ENCODE measurements around the gene MCF2. TPM values are rescaled to one million over a fixed set of nuclear protein-coding genes. Genes with fewer than 3 reads are reported as not detected.

Gene MCF2
- total RNA-seq = under 1 TPM; 0.32 to 0.55 TPM

- ChIA-PET CTCF (no interaction called here), POLR2A (no interaction called here)
- DNase-seq (no peak), ATAC-seq (no peak)
- Mint-ChIP-seq H3K4me3 (no peak within 1 kb of the TSS), H3K27me3 (ENCODE audit: low read depth) (no peaks in the 10 kb centered on the region), H3K36me3 (ENCODE audit: low read depth) (no peaks in the 10 kb centered on the region), H3K4me1 (ENCODE audit: low read depth) (no peaks in the 10 kb centered on the region), H3K9me3 (ENCODE audit: insufficient read depth) (no peaks in the 10 kb centered on the region), H3K27ac (no peak within 1 kb of the TSS)
These were observed at the start of gene MCF2 for GRCh38 chrX:139708067-139708466. MCF2 (minus strand) TSS chrX:139708167; CDS start chrX:139651744, 56,423 bp downstream.

GRCh38 chrX:139751053-139751452 lies 43.1 kb upstream of the MCF2 start:
- Mint-ChIP-seq H3K27me3 (ENCODE audit: low read depth) (no peaks in the 10 kb centered on the region), H3K9me3 (ENCODE audit: insufficient read depth) (peaks cover 11% of the 10 kb centered on the region), H3K4me1 (ENCODE audit: low read depth) (no peaks in the 10 kb centered on the region), H3K27ac (no peak overlapping the region), H3K36me3 (ENCODE audit: low read depth) (peaks cover 39% of the 10 kb centered on the region), H3K4me3 (no peak overlapping the region)
- ChIA-PET POLR2A (no interaction called here), CTCF (interaction anchor here (1.3 kb wide), 1 partner anchor 8 kb away, joined by 4 read pairs; no protein-coding TSS in a partner anchor)
- ATAC-seq (no peak), DNase-seq (no peak)

GRCh38 chrX:139750390-139750789 lies 42.4 kb upstream of the MCF2 start:
- Mint-ChIP-seq H3K27ac (no peak overlapping the region), H3K4me3 (no peak overlapping the region), H3K4me1 (ENCODE audit: low read depth) (no peaks in the 10 kb centered on the region), H3K36me3 (ENCODE audit: low read depth) (peaks cover 33% of the 10 kb centered on the region), H3K27me3 (ENCODE audit: low read depth) (no peaks in the 10 kb centered on the region), H3K9me3 (ENCODE audit: insufficient read depth) (peaks cover 11% of the 10 kb centered on the region)
- POLR2A ChIA-PET = no interaction called here
- no peak for ATAC-seq
- CTCF ChIA-PET = interaction anchor here (1.3 kb wide), 1 partner anchor 9 kb away, joined by 4 read pairs; no protein-coding TSS in a partner anchor
- DNase-seq = no peak

- H3K9me3 Mint-ChIP-seq (ENCODE audit: insufficient read depth) = no peaks in the 10 kb centered on the region
- H3K36me3 Mint-ChIP-seq (ENCODE audit: low read depth) = peaks cover 20% of the 10 kb centered on the region
- POLR2A ChIA-PET = no interaction called here
- CTCF ChIA-PET = interaction anchor here (1.0 kb wide), 2 partner anchors 35 to 92 kb away, joined by 3 read pairs; no protein-coding TSS in a partner anchor
- ATAC-seq (peak; percentile 83), DNase-seq (peak; percentile 51)
- H3K27me3 Mint-ChIP-seq (ENCODE audit: low read depth) = no peaks in the 10 kb centered on the region
- H3K27ac Mint-ChIP-seq = peak overlapping the region; percentile 64
- peaks cover 19% of the 10 kb centered on the region for H3K4me1 Mint-ChIP-seq (ENCODE audit: low read depth)
- H3K4me3 Mint-ChIP-seq = peak overlapping the region; percentile 18
These were observed 31.2 kb upstream of the MCF2 start for GRCh38 chrX:139739138-139739537.

- peaks cover 20% of the 10 kb centered on the region for H3K36me3 Mint-ChIP-seq (ENCODE audit: low read depth)
- CTCF ChIA-PET = interaction anchor here (0.9 to 1.0 kb wide), 2 partner anchors 9 to 36 kb away, joined by 3 read pairs; no protein-coding TSS in a partner anchor
- H3K9me3 Mint-ChIP-seq (ENCODE audit: insufficient read depth) = no peaks in the 10 kb centered on the region
- ATAC-seq = peak; percentile 80
- POLR2A ChIA-PET = no interaction called here
- peak; percentile 22 for DNase-seq
- peaks cover 19% of the 10 kb centered on the region for H3K4me1 Mint-ChIP-seq (ENCODE audit: low read depth)
- H3K4me3 Mint-ChIP-seq = peak overlapping the region; percentile 18
- no peaks in the 10 kb centered on the region for H3K27me3 Mint-ChIP-seq (ENCODE audit: low read depth)
- peak overlapping the region; percentile 64 for H3K27ac Mint-ChIP-seq
These were observed 30.6 kb upstream of the MCF2 start for GRCh38 chrX:139738581-139738980.

- no peak overlapping the region for H3K4me3 Mint-ChIP-seq
- peaks cover 19% of the 10 kb centered on the region for H3K4me1 Mint-ChIP-seq (ENCODE audit: low read depth)
- ATAC-seq = no peak
- ChIA-PET POLR2A (no interaction called here), CTCF (no interaction called here)
- no peaks in the 10 kb centered on the region for H3K27me3 Mint-ChIP-seq (ENCODE audit: low read depth)
- no peak overlapping the region for H3K27ac Mint-ChIP-seq
- H3K9me3 Mint-ChIP-seq (ENCODE audit: insufficient read depth) = no peaks in the 10 kb centered on the region
- H3K36me3 Mint-ChIP-seq (ENCODE audit: low read depth) = peaks cover 22% of the 10 kb centered on the region
- no peak for DNase-seq
These were observed 28.2 kb upstream of the MCF2 start for GRCh38 chrX:139736151-139736550.

- H3K27me3 Mint-ChIP-seq (ENCODE audit: low read depth) = no peaks in the 10 kb centered on the region
- ATAC-seq = no peak
- peaks cover 14% of the 10 kb centered on the region for H3K4me1 Mint-ChIP-seq (ENCODE audit: low read depth)
- no peak overlapping the region for H3K4me3 Mint-ChIP-seq
- POLR2A ChIA-PET = no interaction called here
- CTCF ChIA-PET = no interaction called here
- H3K27ac Mint-ChIP-seq = no peak overlapping the region
- H3K36me3 Mint-ChIP-seq (ENCODE audit: low read depth) = peaks cover 18% of the 10 kb centered on the region
- no peak for DNase-seq
- H3K9me3 Mint-ChIP-seq (ENCODE audit: insufficient read depth) = no peaks in the 10 kb centered on the region
These were observed 27.0 kb upstream of the MCF2 start for GRCh38 chrX:139734996-139735395.

- DNase-seq = no peak
- CTCF ChIA-PET = no interaction called here
These were observed 17.8 kb upstream of the MCF2 start for GRCh38 chrX:139725720-139726119.

GRCh38 chrX:139724626-139725025 lies 16.7 kb upstream of the MCF2 start:
- H3K4me3 Mint-ChIP-seq = no peak overlapping the region
- ATAC-seq (no peak), DNase-seq (no peak)
- ChIA-PET CTCF (no interaction called here), POLR2A (no interaction called here)
- no peaks in the 10 kb centered on the region for H3K9me3 Mint-ChIP-seq (ENCODE audit: insufficient read depth)
- H3K27ac Mint-ChIP-seq = no peak overlapping the region
- no peaks in the 10 kb centered on the region for H3K27me3 Mint-ChIP-seq (ENCODE audit: low read depth)
- peaks cover 7% of the 10 kb centered on the region for H3K4me1 Mint-ChIP-seq (ENCODE audit: low read depth)
- peaks cover 8% of the 10 kb centered on the region for H3K36me3 Mint-ChIP-seq (ENCODE audit: low read depth)

More at GRCh38 chrX:139725720-139726119, 17.8 kb upstream of the MCF2 start:
- Mint-ChIP-seq H3K36me3 (ENCODE audit: low read depth) (peaks cover 8% of the 10 kb centered on the region), H3K4me3 (no peak overlapping the region), H3K27me3 (ENCODE audit: low read depth) (no peaks in the 10 kb centered on the region), H3K27ac (no peak overlapping the region), H3K9me3 (ENCODE audit: insufficient read depth) (no peaks in the 10 kb centered on the region), H3K4me1 (ENCODE audit: low read depth) (peaks cover 7% of the 10 kb centered on the region)
- POLR2A ChIA-PET = no interaction called here
- ATAC-seq = no peak

- ATAC-seq (no peak), DNase-seq (no peak)
- H3K9me3 Mint-ChIP-seq (ENCODE audit: insufficient read depth) = no peaks in the 10 kb centered on the region
- no peaks in the 10 kb centered on the region for H3K27me3 Mint-ChIP-seq (ENCODE audit: low read depth)
- H3K36me3 Mint-ChIP-seq (ENCODE audit: low read depth) = peaks cover under 1% of the 10 kb centered on the region
- POLR2A ChIA-PET = no interaction called here
- peaks cover 5% of the 10 kb centered on the region for H3K4me1 Mint-ChIP-seq (ENCODE audit: low read depth)
- no peak overlapping the region for H3K27ac Mint-ChIP-seq
- CTCF ChIA-PET = no interaction called here
- H3K4me3 Mint-ChIP-seq = no peak overlapping the region
These were observed 13.0 kb upstream of the MCF2 start for GRCh38 chrX:139720979-139721378.

GRCh38 chrX:139720136-139720535 lies 12.2 kb upstream of the MCF2 start:
- Mint-ChIP-seq H3K4me3 (no peak overlapping the region), H3K27ac (no peak overlapping the region), H3K4me1 (ENCODE audit: low read depth) (no peaks in the 10 kb centered on the region), H3K36me3 (ENCODE audit: low read depth) (no peaks in the 10 kb centered on the region), H3K27me3 (ENCODE audit: low read depth) (no peaks in the 10 kb centered on the region), H3K9me3 (ENCODE audit: insufficient read depth) (no peaks in the 10 kb centered on the region)
- no peak for DNase-seq
- no peak for ATAC-seq
- CTCF ChIA-PET = no interaction called here
- POLR2A ChIA-PET = no interaction called here

- no peak for ATAC-seq
- no peaks in the 10 kb centered on the region for H3K4me1 Mint-ChIP-seq (ENCODE audit: low read depth)
- no peaks in the 10 kb centered on the region for H3K27me3 Mint-ChIP-seq (ENCODE audit: low read depth)
- H3K27ac Mint-ChIP-seq = no peak overlapping the region
- ChIA-PET POLR2A (no interaction called here), CTCF (no interaction called here)
- no peak overlapping the region for H3K4me3 Mint-ChIP-seq
- H3K36me3 Mint-ChIP-seq (ENCODE audit: low read depth) = no peaks in the 10 kb centered on the region
- H3K9me3 Mint-ChIP-seq (ENCODE audit: insufficient read depth) = no peaks in the 10 kb centered on the region
- no peak for DNase-seq
These were observed 5.3 kb downstream of the MCF2 start for GRCh38 chrX:139702658-139703057.

GRCh38 chrX:139692908-139693307 lies 15.1 kb downstream of the MCF2 start:
- Mint-ChIP-seq H3K36me3 (ENCODE audit: low read depth) (no peaks in the 10 kb centered on the region), H3K27ac (no peak overlapping the region), H3K27me3 (ENCODE audit: low read depth) (peaks cover 16% of the 10 kb centered on the region), H3K4me3 (no peak overlapping the region), H3K9me3 (ENCODE audit: insufficient read depth) (no peaks in the 10 kb centered on the region), H3K4me1 (ENCODE audit: low read depth) (peaks cover 2% of the 10 kb centered on the region)
- DNase-seq = no peak
- ChIA-PET CTCF (no interaction called here), POLR2A (no interaction called here)
- no peak for ATAC-seq

All from activated CD8-positive, alpha-beta T cell treated with anti-CD3 and anti-CD28 coated beads, Interleukin-2, amount 10 ng/mL, durations not matched to agents 7 days and 5 days (primary cell).